PC-3 (cell line): Measurements from ENCODE around the gene ROCK1.

Source experiments
- EZH2 ChIP-seq: fragments of 300-600 bp; sonication (generic); IDR thresholded peaks from one replicate; pipeline ENCODE4 v1.6.1; 2017; ENCODE audit warnings: antibody characterized with exemption, mild to moderate bottlenecking, low read length; ENCODE audit not compliant: unreplicated experiment
- EZH2phosphoT487 ChIP-seq: fragments of 300-600 bp; sonication (generic); IDR thresholded peaks from 2 replicates; pipeline ENCODE4 v1.6.1; 2018; ENCODE audit warnings: mild to moderate bottlenecking, antibody characterized with exemption, low read length, borderline replicate concordance
- TF ChIP-seq, protein P1 (sequence below): fragments of 300-600 bp; sonication (generic); conservative IDR thresholded peaks from 2 replicates; pipeline ENCODE4 v1.5.1; 2017; ENCODE audit warnings: antibody characterized with exemption, low read depth, mild to moderate bottlenecking, low read length

DNA sequence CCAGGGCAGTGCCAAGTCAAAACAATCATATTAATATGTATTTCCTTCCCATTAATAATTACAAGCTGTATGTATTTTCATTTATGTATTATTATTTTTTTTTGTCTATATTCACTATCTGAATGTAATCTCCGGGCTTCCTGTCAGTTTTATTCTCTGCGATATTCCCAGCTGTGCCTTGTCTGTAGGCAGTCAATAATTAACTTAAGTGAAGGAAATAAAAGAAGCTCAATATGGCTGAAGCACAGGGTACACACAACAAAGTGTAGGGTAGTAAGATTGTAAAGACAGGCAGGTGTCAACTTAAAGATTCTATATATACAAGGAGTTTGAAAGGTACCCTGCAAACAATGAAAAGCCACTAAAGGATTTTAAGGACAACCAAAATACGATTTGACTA lies 122.9 kb downstream of the ROCK1 start:
- TF ChIP-seq, protein P1, sequence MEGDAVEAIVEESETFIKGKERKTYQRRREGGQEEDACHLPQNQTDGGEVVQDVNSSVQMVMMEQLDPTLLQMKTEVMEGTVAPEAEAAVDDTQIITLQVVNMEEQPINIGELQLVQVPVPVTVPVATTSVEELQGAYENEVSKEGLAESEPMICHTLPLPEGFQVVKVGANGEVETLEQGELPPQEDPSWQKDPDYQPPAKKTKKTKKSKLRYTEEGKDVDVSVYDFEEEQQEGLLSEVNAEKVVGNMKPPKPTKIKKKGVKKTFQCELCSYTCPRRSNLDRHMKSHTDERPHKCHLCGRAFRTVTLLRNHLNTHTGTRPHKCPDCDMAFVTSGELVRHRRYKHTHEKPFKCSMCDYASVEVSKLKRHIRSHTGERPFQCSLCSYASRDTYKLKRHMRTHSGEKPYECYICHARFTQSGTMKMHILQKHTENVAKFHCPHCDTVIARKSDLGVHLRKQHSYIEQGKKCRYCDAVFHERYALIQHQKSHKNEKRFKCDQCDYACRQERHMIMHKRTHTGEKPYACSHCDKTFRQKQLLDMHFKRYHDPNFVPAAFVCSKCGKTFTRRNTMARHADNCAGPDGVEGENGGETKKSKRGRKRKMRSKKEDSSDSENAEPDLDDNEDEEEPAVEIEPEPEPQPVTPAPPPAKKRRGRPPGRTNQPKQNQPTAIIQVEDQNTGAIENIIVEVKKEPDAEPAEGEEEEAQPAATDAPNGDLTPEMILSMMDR = no peak
- TF ChIP-seq EZH2 = no peak
- TF ChIP-seq EZH2phosphoT487 = no peak
